Measurements from ENCODE around the gene PCDHGA12. TPM values are rescaled to one million over a fixed set of nuclear protein-coding genes. Genes with fewer than 3 reads are reported as not detected.

The PCDHGA12 gene
- total and polyA plus RNA-seq, 2 donors (not counting 1 experiment from before 2014, with no cell fraction given), result 0.27 to 2.8 TPM

GRCh38 chr5:141392429-141393198 lies 37.7 kb upstream of the PCDHGA12 start, which contains the start of gene PCDHGA8:
Gene PCDHGA8, plus strand, starts transcription at chr5:141392633. Its CDS starts 181 bp downstream, at chr5:141392814.
- ChIA-PET POLR2A (no interaction called here), CTCF (interaction anchor here (3.1 kb wide), 1 partner anchor 171 kb away, joined by 13 read pairs; no protein-coding TSS in a partner anchor)
- peaks cover 0 to 61% (median 38%) of the 10 kb centered on the region in 4 experiments for H3K27me3 ChIP-seq (replicated peaks in 1 of 4; ENCODE audit: control extremely low read depth in 1 of 4, control insufficient read depth in 3 of 4, insufficient read depth in 4 of 4, low read length in 3 of 4)
- DNase-seq (no peak), ATAC-seq (ENCODE audit: low read depth) (no peak)
- no peak for TF ChIP-seq EZH2 (IDR thresholded peaks at IDR 0.05; ENCODE audit: borderline replicate concordance, insufficient read depth, low read depth, low read length, poor library complexity, severe bottlenecking)
- TF ChIP-seq, protein P1, sequence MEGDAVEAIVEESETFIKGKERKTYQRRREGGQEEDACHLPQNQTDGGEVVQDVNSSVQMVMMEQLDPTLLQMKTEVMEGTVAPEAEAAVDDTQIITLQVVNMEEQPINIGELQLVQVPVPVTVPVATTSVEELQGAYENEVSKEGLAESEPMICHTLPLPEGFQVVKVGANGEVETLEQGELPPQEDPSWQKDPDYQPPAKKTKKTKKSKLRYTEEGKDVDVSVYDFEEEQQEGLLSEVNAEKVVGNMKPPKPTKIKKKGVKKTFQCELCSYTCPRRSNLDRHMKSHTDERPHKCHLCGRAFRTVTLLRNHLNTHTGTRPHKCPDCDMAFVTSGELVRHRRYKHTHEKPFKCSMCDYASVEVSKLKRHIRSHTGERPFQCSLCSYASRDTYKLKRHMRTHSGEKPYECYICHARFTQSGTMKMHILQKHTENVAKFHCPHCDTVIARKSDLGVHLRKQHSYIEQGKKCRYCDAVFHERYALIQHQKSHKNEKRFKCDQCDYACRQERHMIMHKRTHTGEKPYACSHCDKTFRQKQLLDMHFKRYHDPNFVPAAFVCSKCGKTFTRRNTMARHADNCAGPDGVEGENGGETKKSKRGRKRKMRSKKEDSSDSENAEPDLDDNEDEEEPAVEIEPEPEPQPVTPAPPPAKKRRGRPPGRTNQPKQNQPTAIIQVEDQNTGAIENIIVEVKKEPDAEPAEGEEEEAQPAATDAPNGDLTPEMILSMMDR (IDR thresholded peaks at IDR 0.05), result no peak
- Mint-ChIP-seq H3K4me3 (no peak within 1 kb of the TSS), H3K9me3 (ENCODE audit: insufficient read depth) (peaks cover 12% of the 10 kb centered on the region), H3K4me1 (no peaks in the 10 kb centered on the region), H3K27me3 (peaks cover 60% of the 10 kb centered on the region), H3K27ac (no peak within 1 kb of the TSS)
- no peaks in the 10 kb centered on the region for H3K4me1 ChIP-seq (ENCODE audit: control insufficient read depth in 2 of 2, insufficient read depth in 2 of 2, low read length in 2 of 2)
- H4K20me1 ChIP-seq (ENCODE audit: control insufficient read depth, insufficient read depth, low read length, poor library complexity, severe bottlenecking), result no peaks in the 10 kb centered on the region
- no peak within 1 kb of the TSS for H3K4me3 ChIP-seq (ENCODE audit: control extremely low read depth in 1 of 5, extremely low read depth in 1 of 5, insufficient read depth in 1 of 5, low read depth in 2 of 5, low read length in 4 of 5)
- H3K4me2 ChIP-seq (replicated peaks; ENCODE audit: low read depth, low read length, poor library complexity, severe bottlenecking), result no peak within 1 kb of the TSS
- intact Hi-C loops (cut with micrococcal nuclease), result no loop called here
- no peaks in the 10 kb centered on the region for H3K79me2 ChIP-seq (ENCODE audit: control insufficient read depth, insufficient read depth, low read length)
- H3K36me3 ChIP-seq (replicated peaks in 1 of 2; ENCODE audit: control extremely low read depth in 1 of 2, control insufficient read depth in 1 of 2, extremely low read depth in 1 of 2, insufficient read depth in 2 of 2, low read length in 1 of 2), result no peaks in the 10 kb centered on the region
- no peak within 1 kb of the TSS for H2AFZ ChIP-seq (ENCODE audit: insufficient read depth, low read depth, low read length, poor library complexity, severe bottlenecking)
- peaks cover 1 to 51% (median 26%) of the 10 kb centered on the region in 3 donors for H3K9me3 ChIP-seq (ENCODE audit: control extremely low read depth in 1 of 3, control insufficient read depth in 2 of 3, insufficient read depth in 1 of 3, low read length in 2 of 3)
- no peak within 1 kb of the TSS for H3K27ac ChIP-seq (ENCODE audit: low read length in 2 of 2)
- 44% methylated on average over 26 of the region's 38 CpGs for WGBS (ENCODE audit: insufficient coverage)
- H3K9ac ChIP-seq (ENCODE audit: low read length), result no peak within 1 kb of the TSS

DNA sequence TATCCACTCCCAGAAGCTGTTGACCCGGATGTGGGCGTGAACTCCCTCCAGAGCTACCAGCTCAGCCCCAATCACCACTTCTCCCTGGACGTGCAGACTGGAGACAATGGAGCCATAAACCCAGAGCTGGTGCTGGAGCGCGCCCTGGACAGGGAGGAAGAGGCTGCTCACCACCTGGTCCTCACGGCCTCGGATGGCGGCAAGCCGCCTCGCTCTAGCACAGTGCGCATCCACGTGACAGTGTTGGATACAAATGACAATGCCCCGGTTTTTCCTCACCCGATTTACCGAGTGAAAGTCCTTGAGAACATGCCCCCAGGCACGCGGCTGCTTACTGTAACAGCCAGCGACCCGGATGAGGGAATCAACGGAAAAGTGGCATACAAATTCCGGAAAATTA lies 37.0 kb upstream of the PCDHGA12 start:
- TF ChIP-seq, protein P1 (IDR thresholded peaks at IDR 0.05), result no peak
- TF ChIP-seq EZH2 (IDR thresholded peaks at IDR 0.05; ENCODE audit: borderline replicate concordance, insufficient read depth, low read depth, low read length, poor library complexity, severe bottlenecking), result no peak
- Mint-ChIP-seq H3K27ac (no peak overlapping the region), H3K9me3 (ENCODE audit: insufficient read depth) (peaks cover 12% of the 10 kb centered on the region), H3K4me3 (no peak overlapping the region), H3K4me1 (no peaks in the 10 kb centered on the region), H3K27me3 (peaks cover 58% of the 10 kb centered on the region)
- H3K27me3 ChIP-seq (replicated peaks in 1 of 4; ENCODE audit: control extremely low read depth in 1 of 4, control insufficient read depth in 3 of 4, insufficient read depth in 4 of 4, low read length in 3 of 4), result peaks cover 0 to 60% (median 38%) of the 10 kb centered on the region in 4 experiments
- no peaks in the 10 kb centered on the region for H3K79me2 ChIP-seq (ENCODE audit: control insufficient read depth, insufficient read depth, low read length)
- H3K4me2 ChIP-seq (replicated peaks; ENCODE audit: low read depth, low read length, poor library complexity, severe bottlenecking), result no peak overlapping the region
- no peak for ATAC-seq (ENCODE audit: low read depth)
- ChIA-PET CTCF (interaction anchor here (3.1 kb wide), 1 partner anchor 171 kb away, joined by 13 read pairs; no protein-coding TSS in a partner anchor), POLR2A (interaction anchor here (0.7 kb wide), 1 partner anchor 45 kb away, joined by 3 read pairs; no protein-coding TSS in a partner anchor)
- no peaks in the 10 kb centered on the region for H4K20me1 ChIP-seq (ENCODE audit: control insufficient read depth, insufficient read depth, low read length, poor library complexity, severe bottlenecking)
- H3K4me3 ChIP-seq (ENCODE audit: control extremely low read depth in 1 of 5, extremely low read depth in 1 of 5, insufficient read depth in 1 of 5, low read depth in 2 of 5, low read length in 4 of 5), result no peak overlapping the region
- H3K4me1 ChIP-seq (ENCODE audit: control insufficient read depth in 2 of 2, insufficient read depth in 2 of 2, low read length in 2 of 2), result no peaks in the 10 kb centered on the region
- H3K36me3 ChIP-seq (replicated peaks in 1 of 2; ENCODE audit: control extremely low read depth in 1 of 2, control insufficient read depth in 1 of 2, extremely low read depth in 1 of 2, insufficient read depth in 2 of 2, low read length in 1 of 2), result no peaks in the 10 kb centered on the region
- DNase-seq, result no peak
- H3K9me3 ChIP-seq (ENCODE audit: control extremely low read depth in 1 of 3, control insufficient read depth in 2 of 3, insufficient read depth in 1 of 3, low read length in 2 of 3), result peaks cover under 1 to 54% (median 26%) of the 10 kb centered on the region in 3 donors
- 41% methylated on average over 13 of the region's 21 CpGs for WGBS (ENCODE audit: insufficient coverage)
- no peak overlapping the region for H3K27ac ChIP-seq (ENCODE audit: low read length in 2 of 2)
- no peak overlapping the region for H3K9ac ChIP-seq (ENCODE audit: low read length)
- intact Hi-C loops (cut with micrococcal nuclease), result no loop called here
- no peak overlapping the region for H2AFZ ChIP-seq (ENCODE audit: insufficient read depth, low read depth, low read length, poor library complexity, severe bottlenecking)

Measured in B cell (primary cell).